Measurements from ENCODE around the gene VWA5A. TPM values are rescaled to one million over a fixed set of nuclear protein-coding genes. Genes with fewer than 3 reads are reported as not detected.

VWA5A gene
- total RNA-seq, 2 experiments from 2014 or later = 6.9 to 7.5 TPM

DNA sequence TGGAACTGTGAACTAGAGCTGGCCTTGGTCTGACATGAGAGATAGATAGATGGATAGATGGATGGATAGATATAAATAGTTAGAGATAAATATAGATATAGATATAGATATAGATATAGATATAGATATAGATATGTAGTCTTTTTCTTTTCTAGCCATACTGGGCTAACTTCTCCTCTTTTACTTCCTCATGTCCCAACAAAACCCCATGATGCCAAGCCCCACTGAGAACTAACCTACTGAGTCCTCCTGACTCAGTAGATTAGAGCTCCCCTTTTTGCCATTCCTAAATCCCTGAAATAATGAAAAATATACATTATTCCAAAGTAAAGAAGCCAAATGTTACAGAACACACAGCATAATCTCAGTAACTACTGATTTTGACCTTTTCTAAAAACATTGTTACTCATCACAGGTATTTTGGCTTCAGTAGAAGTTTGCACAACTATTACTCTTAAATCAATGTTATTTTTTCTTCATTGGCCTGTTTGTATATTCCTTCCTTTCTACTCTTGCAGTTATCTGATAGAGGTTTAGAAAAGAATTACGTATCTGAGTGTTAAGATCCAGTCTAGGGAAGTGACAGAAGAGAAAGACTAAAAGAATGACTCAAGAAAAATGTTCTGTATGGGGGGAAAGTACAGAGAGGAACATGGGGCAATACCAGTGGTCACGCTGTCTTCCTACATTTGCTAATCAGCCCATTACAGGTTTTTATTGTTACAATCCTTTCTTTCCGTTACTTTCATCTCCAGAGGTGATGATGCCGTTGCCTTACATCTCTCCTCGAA, 61.9 kb downstream of the VWA5A start:
- no peaks in the 10 kb centered on the region for H3K4me1 Mint-ChIP-seq (ENCODE audit: low read depth)
- no peak for DNase-seq
- H3K4me3 Mint-ChIP-seq = no peak overlapping the region
- H3K36me3 Mint-ChIP-seq = no peaks in the 10 kb centered on the region
- H3K27me3 Mint-ChIP-seq = peaks cover 3% of the 10 kb centered on the region
- no peak overlapping the region for H3K27ac Mint-ChIP-seq
- H3K9me3 Mint-ChIP-seq = no peaks in the 10 kb centered on the region
- intact Hi-C loops (cut with micrococcal nuclease) = no loop called here
- POLR2A ChIA-PET = no interaction called here
- CTCF ChIA-PET = interaction anchor here (0.6 to 1.2 kb wide), 2 partner anchors 106 to 225 kb away, joined by 3 read pairs; no protein-coding TSS in a partner anchor

DNA sequence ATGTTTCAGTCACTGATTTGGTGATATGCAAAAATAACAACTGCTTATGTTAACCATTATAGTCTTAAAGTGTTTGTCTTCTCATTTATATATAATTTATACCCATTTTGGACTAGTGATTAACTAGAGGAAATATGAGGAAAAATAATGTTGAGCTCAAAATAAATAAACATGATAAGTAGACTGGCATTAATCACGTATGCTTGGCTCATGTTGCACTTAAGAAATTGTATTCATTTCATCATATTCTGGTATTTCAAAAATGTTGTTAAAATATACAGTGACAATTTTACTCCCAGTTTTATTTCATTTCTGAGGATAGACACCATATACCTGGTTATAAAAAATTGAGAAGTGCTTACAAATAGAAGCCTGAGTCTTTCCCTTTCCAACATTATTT, 64.1 kb downstream of the VWA5A start:
- H3K4me3 Mint-ChIP-seq = no peak overlapping the region
- H3K9me3 Mint-ChIP-seq = no peaks in the 10 kb centered on the region
- no peaks in the 10 kb centered on the region for H3K4me1 Mint-ChIP-seq (ENCODE audit: low read depth)
- H3K27ac Mint-ChIP-seq = no peak overlapping the region
- DNase-seq = no peak
- no peaks in the 10 kb centered on the region for H3K36me3 Mint-ChIP-seq
- peaks cover 3% of the 10 kb centered on the region for H3K27me3 Mint-ChIP-seq
- ChIA-PET POLR2A (no interaction called here), CTCF (no interaction called here)
- intact Hi-C loops (cut with micrococcal nuclease) = no loop called here

DNA sequence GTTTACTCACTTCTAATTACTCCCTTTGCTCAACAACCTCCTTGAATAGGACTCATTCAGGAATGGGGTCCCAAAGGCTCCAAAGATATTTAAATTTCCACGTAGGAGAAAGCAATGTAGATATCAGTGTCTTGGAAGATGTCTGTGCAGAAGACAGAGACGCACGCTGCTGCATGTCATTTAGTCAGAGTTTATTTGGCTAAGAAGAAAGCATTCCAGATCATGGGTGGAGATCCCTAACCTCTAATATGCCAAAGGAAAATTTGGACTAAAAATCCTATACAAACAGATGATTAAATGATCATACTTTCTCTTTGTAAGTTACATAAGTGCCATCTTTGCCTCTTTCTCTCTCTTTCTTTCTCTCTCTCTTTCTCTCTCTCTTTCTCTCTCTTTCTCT, 67.8 kb downstream of the VWA5A start, which contains the start of gene OR10D3:
OR10D3 (plus strand) TSS at position 278 of the 400 bp plus-strand sequence. CDS start 1,925 bp downstream, outside the sequence.
- H3K27ac Mint-ChIP-seq = no peak within 1 kb of the TSS
- no peak within 1 kb of the TSS for H3K4me3 Mint-ChIP-seq
- H3K9me3 Mint-ChIP-seq = no peaks in the 10 kb centered on the region
- peaks cover 14% of the 10 kb centered on the region for H3K27me3 Mint-ChIP-seq
- POLR2A ChIA-PET = no interaction called here
- intact Hi-C loops (cut with micrococcal nuclease) = no loop called here
- no peak for DNase-seq
- H3K36me3 Mint-ChIP-seq = no peaks in the 10 kb centered on the region
- CTCF ChIA-PET = no interaction called here
- no peaks in the 10 kb centered on the region for H3K4me1 Mint-ChIP-seq (ENCODE audit: low read depth)

- ChIA-PET POLR2A (no interaction called here), CTCF (interaction anchor here (1.6 kb wide), 1 partner anchor 119 kb away, joined by 8 read pairs; no protein-coding TSS in a partner anchor)
- intact Hi-C loops (cut with micrococcal nuclease) = no loop called here
- H3K9me3 Mint-ChIP-seq = no peaks in the 10 kb centered on the region
- peaks cover 11% of the 10 kb centered on the region for H3K27me3 Mint-ChIP-seq
- DNase-seq = no peak
- no peak overlapping the region for H3K4me3 Mint-ChIP-seq
- no peak overlapping the region for H3K27ac Mint-ChIP-seq
- H3K36me3 Mint-ChIP-seq = no peaks in the 10 kb centered on the region
- H3K4me1 Mint-ChIP-seq (ENCODE audit: low read depth) = no peaks in the 10 kb centered on the region
Measured at GRCh38 chr11:124190298-124191139, 75.3 kb downstream of the VWA5A start.

DNA sequence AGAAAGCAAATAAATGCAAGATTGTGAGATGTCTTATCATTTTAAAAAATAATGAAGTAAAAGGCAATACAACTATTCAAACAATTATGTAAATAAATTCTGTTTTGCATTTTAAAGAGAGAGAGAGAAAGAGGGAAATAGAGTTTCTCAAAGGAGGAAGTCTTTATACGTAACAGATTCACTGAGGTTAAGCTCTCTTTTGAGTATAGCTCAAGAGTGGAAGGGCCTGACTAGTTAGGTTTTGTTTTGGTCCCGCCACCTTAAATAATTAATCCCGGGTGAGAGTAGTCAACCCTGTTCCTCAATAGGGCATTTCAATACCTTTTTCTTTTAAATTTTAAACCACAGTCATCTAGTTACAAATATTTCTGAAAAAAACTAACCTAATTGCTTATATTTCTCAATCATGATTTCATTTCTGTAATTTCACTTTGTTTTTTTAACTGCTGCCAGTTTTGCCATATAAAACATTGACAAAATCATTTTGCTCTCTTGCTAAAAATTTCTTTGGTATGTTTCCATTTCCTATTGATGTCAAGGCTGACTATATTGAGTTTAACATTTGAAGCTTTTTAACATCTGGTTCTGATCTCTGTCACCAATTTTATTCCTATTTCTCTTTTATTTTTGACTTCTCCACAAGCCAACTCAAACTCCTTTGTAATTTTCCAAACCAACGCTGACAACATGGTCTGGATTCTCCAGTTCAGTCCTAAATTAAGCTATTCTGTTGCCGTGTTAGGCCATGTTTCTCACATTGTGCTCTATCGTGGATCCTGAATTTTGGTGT, 78.2 kb downstream of the VWA5A start:
- H3K4me3 Mint-ChIP-seq = no peak overlapping the region
- ChIA-PET POLR2A (no interaction called here), CTCF (interaction anchor here (1.3 to 4.3 kb wide), 4 partner anchors 78 to 129 kb away, joined by 4 to 94 read pairs (median 6); partner anchors contain the start of gene VWA5A)
- no peaks in the 10 kb centered on the region for H3K4me1 Mint-ChIP-seq (ENCODE audit: low read depth)
- H3K9me3 Mint-ChIP-seq = no peaks in the 10 kb centered on the region
- intact Hi-C loops (cut with micrococcal nuclease) = no loop called here
- peaks cover 5% of the 10 kb centered on the region for H3K27me3 Mint-ChIP-seq
- no peak overlapping the region for H3K27ac Mint-ChIP-seq
- DNase-seq = no peak
- no peaks in the 10 kb centered on the region for H3K36me3 Mint-ChIP-seq

DNA sequence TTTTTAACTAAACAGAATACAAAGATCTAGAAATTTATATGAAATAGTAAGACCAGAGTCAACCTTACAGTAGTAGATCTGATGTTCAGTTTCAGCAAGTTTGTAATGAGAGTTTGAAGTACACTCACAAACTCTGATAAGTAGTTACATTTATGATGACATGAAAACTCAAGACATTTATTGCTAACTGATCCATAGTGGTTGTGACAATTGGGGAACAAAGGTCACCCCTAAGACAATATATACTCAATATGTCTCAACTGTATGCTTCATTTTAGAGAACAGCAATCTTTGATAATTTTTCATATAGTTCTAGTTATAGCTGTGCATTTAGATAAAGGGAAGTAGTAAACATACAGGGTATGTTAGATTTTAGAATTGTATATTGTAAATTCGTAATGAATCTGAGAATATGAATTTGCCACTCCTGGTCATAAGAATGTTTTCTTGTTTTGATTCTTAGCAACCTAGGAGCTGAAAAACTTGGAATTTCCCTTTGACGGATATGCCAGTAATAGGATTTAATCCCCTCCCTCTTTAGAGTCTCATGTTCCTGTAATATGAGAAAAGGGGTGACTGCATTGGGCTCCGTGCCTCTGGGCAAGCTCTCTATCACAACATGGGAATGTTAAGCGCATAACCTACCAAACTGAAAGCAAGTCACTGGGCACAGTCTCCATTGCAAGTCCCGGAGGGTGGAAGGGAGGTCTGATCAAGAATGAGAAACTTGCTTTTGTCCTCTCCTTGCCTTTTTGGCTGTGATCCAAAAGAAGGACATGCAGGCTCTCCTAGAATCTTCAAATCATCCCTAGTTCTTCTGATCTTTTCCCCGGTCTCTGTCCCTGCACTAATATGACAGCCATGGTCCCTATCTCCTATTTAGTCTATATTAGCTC, 79.3 kb downstream of the VWA5A start:
- ChIA-PET POLR2A (interaction anchor here (0.5 kb wide), 1 partner anchor 23 kb away, joined by 3 read pairs; no protein-coding TSS in a partner anchor), CTCF (interaction anchor here (0.6 to 4.3 kb wide), 13 partner anchors 11 to 139 kb away, joined by 3 to 94 read pairs (median 4); partner anchors contain the start of gene VWA5A)
- Mint-ChIP-seq H3K36me3 (no peaks in the 10 kb centered on the region), H3K4me1 (ENCODE audit: low read depth) (no peaks in the 10 kb centered on the region), H3K27ac (no peak overlapping the region), H3K27me3 (peaks cover 8% of the 10 kb centered on the region), H3K9me3 (no peaks in the 10 kb centered on the region), H3K4me3 (no peak overlapping the region)
- intact Hi-C loops (cut with micrococcal nuclease) = loop anchor here (1.0 kb wide), 2 partner anchors 86 to 123 kb away; no protein-coding TSS in a partner anchor
- no peak for DNase-seq

- intact Hi-C loops (cut with micrococcal nuclease) = loop anchor here (1.0 kb wide), 2 partner anchors 87 to 124 kb away; no protein-coding TSS in a partner anchor
- H3K27me3 Mint-ChIP-seq = peaks cover 10% of the 10 kb centered on the region
- CTCF ChIA-PET = interaction anchor here (0.6 to 4.3 kb wide), 12 partner anchors 10 to 140 kb away, joined by 3 to 94 read pairs (median 4); no protein-coding TSS in a partner anchor
- DNase-seq = peak; percentile 58
- no peaks in the 10 kb centered on the region for H3K36me3 Mint-ChIP-seq
- no peak overlapping the region for H3K4me3 Mint-ChIP-seq
- H3K27ac Mint-ChIP-seq = no peak overlapping the region
- POLR2A ChIA-PET = no interaction called here
- H3K9me3 Mint-ChIP-seq = no peaks in the 10 kb centered on the region
- no peaks in the 10 kb centered on the region for H3K4me1 Mint-ChIP-seq (ENCODE audit: low read depth)
Measured at GRCh38 chr11:124195189-124195734, 80.0 kb downstream of the VWA5A start.

Other genes starting within 250 kb of the VWA5A start
- not detected for gene TMEM225, start 229.8 kb upstream of the VWA5A start, total RNA-seq
- gene OR8D4, start 213.3 kb upstream of the VWA5A start, total RNA-seq = not detected
- gene OR4D5, start 175.8 kb upstream of the VWA5A start, total RNA-seq = not detected
- not detected for gene OR6T1, start 171.6 kb upstream of the VWA5A start, total RNA-seq
- not detected for gene OR10S1, start 137.7 kb upstream of the VWA5A start, total RNA-seq
- not detected for gene OR10G6, start 120.3 kb upstream of the VWA5A start, total RNA-seq
- gene OR10G4, start 102.5 kb upstream of the VWA5A start, total RNA-seq = not detected
- not detected for gene OR10G9, start 92.4 kb upstream of the VWA5A start, total RNA-seq
- not detected for gene OR10G8, start 88.7 kb upstream of the VWA5A start, total RNA-seq
- not detected for gene OR10G7, start 74.1 kb upstream of the VWA5A start, total RNA-seq
- not detected for gene OR10D3, start 67.9 kb downstream of the VWA5A start, total RNA-seq
- not detected for gene OR8G1, start 125.6 kb downstream of the VWA5A start, total RNA-seq
- not detected for gene OR8G5, start 140.9 kb downstream of the VWA5A start, total RNA-seq
- gene OR8D1, start 198.5 kb downstream of the VWA5A start, total RNA-seq = not detected
- gene OR8D2, start 204.7 kb downstream of the VWA5A start, total RNA-seq = not detected